ENCODE results near the gene NXPH2.

Gene NXPH2

DNA sequence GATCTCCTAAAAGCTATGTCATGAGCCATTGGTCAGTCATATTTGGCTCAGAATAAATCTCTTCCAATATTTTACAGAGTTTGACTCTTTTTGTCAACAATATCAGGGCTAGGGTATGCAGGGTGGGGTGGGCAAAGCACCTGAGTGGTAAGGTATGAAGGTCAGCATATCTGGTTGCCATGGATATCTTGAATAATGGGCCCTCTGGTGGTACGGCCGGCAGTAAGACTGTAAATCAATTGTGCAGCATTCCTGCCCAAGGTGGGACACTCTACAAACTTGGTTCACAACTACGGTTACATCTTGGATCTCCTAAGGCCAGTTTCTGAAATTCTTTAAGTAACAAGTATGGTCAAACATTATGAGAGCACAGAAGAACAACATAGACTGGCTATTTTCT is 159.1 kb downstream of the NXPH2 start:
- DNase-seq (ENCODE audit: low spot score) = no peak
- ATAC-seq (ENCODE audit: low read depth) = no peak
- Histone ChIP-seq H3K4me1 (ENCODE audit: insufficient read depth, poor library complexity, severe bottlenecking) (no peaks in the 10 kb centered on the region), H3K9me3 (ENCODE audit: severe bottlenecking) (no peaks in the 10 kb centered on the region), H3K27me3 (ENCODE audit: insufficient read depth, poor library complexity, severe bottlenecking) (no peaks in the 10 kb centered on the region), H3K4me3 (ENCODE audit: severe bottlenecking) (no peak overlapping the region), H3K27ac (ENCODE audit: poor library complexity, severe bottlenecking) (no peak overlapping the region), H3K36me3 (ENCODE audit: low read depth) (no peaks in the 10 kb centered on the region)
- TF ChIP-seq, protein P1, sequence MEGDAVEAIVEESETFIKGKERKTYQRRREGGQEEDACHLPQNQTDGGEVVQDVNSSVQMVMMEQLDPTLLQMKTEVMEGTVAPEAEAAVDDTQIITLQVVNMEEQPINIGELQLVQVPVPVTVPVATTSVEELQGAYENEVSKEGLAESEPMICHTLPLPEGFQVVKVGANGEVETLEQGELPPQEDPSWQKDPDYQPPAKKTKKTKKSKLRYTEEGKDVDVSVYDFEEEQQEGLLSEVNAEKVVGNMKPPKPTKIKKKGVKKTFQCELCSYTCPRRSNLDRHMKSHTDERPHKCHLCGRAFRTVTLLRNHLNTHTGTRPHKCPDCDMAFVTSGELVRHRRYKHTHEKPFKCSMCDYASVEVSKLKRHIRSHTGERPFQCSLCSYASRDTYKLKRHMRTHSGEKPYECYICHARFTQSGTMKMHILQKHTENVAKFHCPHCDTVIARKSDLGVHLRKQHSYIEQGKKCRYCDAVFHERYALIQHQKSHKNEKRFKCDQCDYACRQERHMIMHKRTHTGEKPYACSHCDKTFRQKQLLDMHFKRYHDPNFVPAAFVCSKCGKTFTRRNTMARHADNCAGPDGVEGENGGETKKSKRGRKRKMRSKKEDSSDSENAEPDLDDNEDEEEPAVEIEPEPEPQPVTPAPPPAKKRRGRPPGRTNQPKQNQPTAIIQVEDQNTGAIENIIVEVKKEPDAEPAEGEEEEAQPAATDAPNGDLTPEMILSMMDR (IDR thresholded peaks at IDR 0.05; ENCODE audit: poor library complexity, severe bottlenecking) = no peak

DNA sequence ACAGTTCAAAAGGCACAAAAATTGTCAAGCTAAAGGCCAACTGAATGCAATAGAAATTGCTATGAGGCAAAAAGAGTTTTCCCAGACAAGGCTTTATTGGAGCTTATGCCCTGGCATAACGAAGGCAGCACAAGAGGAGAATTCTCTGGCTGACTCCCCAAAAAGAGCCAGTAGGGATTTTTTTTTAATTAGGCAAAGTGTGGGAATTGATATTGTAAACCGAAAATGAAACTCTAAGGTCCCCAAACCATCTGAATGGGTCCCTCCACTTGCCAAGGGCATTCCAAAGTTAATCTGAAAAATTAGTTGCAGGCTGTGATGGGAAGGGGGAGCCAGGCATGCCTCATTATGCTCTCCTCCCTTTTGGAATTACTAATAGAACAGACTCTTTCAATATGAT is 159.8 kb downstream of the NXPH2 start:
- Histone ChIP-seq H3K4me3 (ENCODE audit: severe bottlenecking) (no peak overlapping the region), H3K9me3 (ENCODE audit: severe bottlenecking) (no peaks in the 10 kb centered on the region), H3K4me1 (ENCODE audit: insufficient read depth, poor library complexity, severe bottlenecking) (no peaks in the 10 kb centered on the region), H3K27ac (ENCODE audit: poor library complexity, severe bottlenecking) (no peak overlapping the region), H3K36me3 (ENCODE audit: low read depth) (no peaks in the 10 kb centered on the region), H3K27me3 (ENCODE audit: insufficient read depth, poor library complexity, severe bottlenecking) (no peaks in the 10 kb centered on the region)
- TF ChIP-seq, protein P1 (IDR thresholded peaks at IDR 0.05; ENCODE audit: poor library complexity, severe bottlenecking) = no peak
- DNase-seq (ENCODE audit: low spot score) (no peak), ATAC-seq (ENCODE audit: low read depth) (no peak)

Measured in RWPE2 (cell line).